GM12891 (cell line): ENCODE data around the gene RBBP9.

Experiments used
- POLR2A ChIP-seq: IDR thresholded peaks from 2 replicates; pipeline ENCODE4 v1.6.1; 2011; ENCODE audit warnings: low read depth, low read length, control low read depth
- POLR2AphosphoS5 ChIP-seq: IDR thresholded peaks from 2 replicates; pipeline ENCODE4 v1.6.1; 2011; ENCODE audit warnings: low read depth, low read length, control low read depth
- POU2F2 ChIP-seq: IDR thresholded peaks from 2 replicates; pipeline ENCODE4 v1.6.1; 2011; ENCODE audit warnings: low read depth, mild to moderate bottlenecking, control low read depth, low read length, moderate library complexity
- SPI1 ChIP-seq: IDR thresholded peaks from 2 replicates; pipeline ENCODE4 v1.6.1; 2011; ENCODE audit warnings: low read depth, low read length, control low read depth
- TAF1 ChIP-seq: IDR thresholded peaks from 2 replicates; pipeline ENCODE4 v1.6.1; 2011; ENCODE audit warnings: low read depth, low read length, control low read depth

DNA sequence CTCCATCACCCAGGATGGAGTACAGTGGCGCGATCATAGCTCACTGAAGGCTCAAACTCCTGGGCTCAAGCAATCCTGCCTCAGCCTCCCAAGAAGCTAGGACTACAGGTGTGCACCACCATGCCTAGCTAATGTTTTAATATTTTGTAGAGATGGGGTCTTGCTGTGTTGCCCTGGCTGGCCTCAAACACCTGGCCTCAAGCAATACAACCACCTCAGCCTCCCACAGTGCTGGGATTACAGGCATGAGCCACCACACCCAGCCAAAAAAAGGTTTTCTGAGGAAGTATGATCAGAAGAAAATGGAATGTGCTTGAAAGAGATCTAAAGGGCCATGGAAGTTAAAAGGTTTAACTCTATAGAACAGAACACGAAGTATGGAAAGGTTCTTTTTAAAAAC is 8.7 kb downstream of the RBBP9 start:
- no peak for TF ChIP-seq POLR2A
- no peak for TF ChIP-seq SPI1
- no peak for TF ChIP-seq POLR2AphosphoS5
- no peak for TF ChIP-seq TAF1
- no peak for TF ChIP-seq POU2F2
